ENCODE measurements around the gene SLC12A2.
A peak's percentile ranks its signal among the peaks of the same experiment; 100 is the strongest.

Gene SLC12A2

GRCh38 chr5:128174951-128175350 lies 91.4 kb downstream of the SLC12A2 start:
- no peak for DNase-seq

- DNase-seq: no peak
These were observed 108.8 kb downstream of the SLC12A2 start for GRCh38 chr5:128192368-128192767.

- no peak for DNase-seq
These were observed 110.3 kb downstream of the SLC12A2 start for GRCh38 chr5:128193665-128194390.

- DNase-seq: no peak
These were observed 111.8 kb downstream of the SLC12A2 start for GRCh38 chr5:128195316-128195715.

GRCh38 chr5:128196080-128196479 lies 112.5 kb downstream of the SLC12A2 start:
- no peak for DNase-seq

- no peak for DNase-seq
These were observed 113.2 kb downstream of the SLC12A2 start for GRCh38 chr5:128196791-128197190.

- DNase-seq: no peak
These were observed 114.4 kb downstream of the SLC12A2 start for GRCh38 chr5:128197896-128198522.

- no peak for DNase-seq
These were observed 115.5 kb downstream of the SLC12A2 start for GRCh38 chr5:128199104-128199503.

- DNase-seq: no peak
These were observed 116.0 kb downstream of the SLC12A2 start for GRCh38 chr5:128199611-128200010.

- DNase-seq: no peak
These were observed 117.7 kb downstream of the SLC12A2 start for GRCh38 chr5:128201065-128201926.

- DNase-seq: no peak
These were observed 118.8 kb downstream of the SLC12A2 start for GRCh38 chr5:128202320-128202719.

- no peak for DNase-seq
These were observed 124.9 kb downstream of the SLC12A2 start for GRCh38 chr5:128208436-128208835.

GRCh38 chr5:128212191-128212806 lies 128.7 kb downstream of the SLC12A2 start:
- DNase-seq: no peak

GRCh38 chr5:128213340-128213739 lies 129.8 kb downstream of the SLC12A2 start:
- DNase-seq: peak; percentile 1

- no peak for DNase-seq
These were observed 130.3 kb downstream of the SLC12A2 start for GRCh38 chr5:128213833-128214232.

- no peak for DNase-seq
These were observed 132.7 kb downstream of the SLC12A2 start for GRCh38 chr5:128216285-128216684.

- no peak for DNase-seq
These were observed 133.4 kb downstream of the SLC12A2 start for GRCh38 chr5:128216860-128217531.

- DNase-seq: no peak
These were observed 137.3 kb downstream of the SLC12A2 start for GRCh38 chr5:128220841-128221240.

- DNase-seq: no peak
These were observed 140.8 kb downstream of the SLC12A2 start for GRCh38 chr5:128224336-128224735.

GRCh38 chr5:128225245-128226030 lies 141.9 kb downstream of the SLC12A2 start:
- no peak for DNase-seq

- no peak for DNase-seq
These were observed 144.4 kb downstream of the SLC12A2 start for GRCh38 chr5:128228008-128228407.

GRCh38 chr5:128228521-128228920 lies 145.0 kb downstream of the SLC12A2 start:
- no peak for DNase-seq
